Measurements from ENCODE around the gene PCDHB7.
"Not testable (repeated sequence)": the region's sequence is repeated elsewhere in the genome, so short reads cannot be mapped to it uniquely, and the experiment has no call there.

The PCDHB7 gene

DNA sequence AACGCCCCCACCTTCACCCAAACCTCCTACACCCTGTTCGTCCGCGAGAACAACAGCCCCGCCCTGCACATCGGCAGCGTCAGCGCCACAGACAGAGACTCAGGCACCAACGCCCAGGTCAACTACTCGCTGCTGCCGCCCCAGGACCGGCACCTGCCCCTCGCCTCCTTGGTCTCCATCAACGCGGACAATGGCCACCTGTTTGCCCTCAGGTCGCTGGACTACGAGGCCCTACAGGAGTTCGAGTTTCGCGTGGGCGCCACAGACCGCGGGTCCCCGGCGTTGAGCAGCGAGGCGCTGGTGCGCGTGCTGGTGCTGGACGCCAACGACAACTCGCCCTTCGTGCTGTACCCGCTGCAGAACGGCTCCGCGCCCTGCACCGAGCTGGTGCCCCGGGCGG is 52.4 kb downstream of the PCDHB7 start:
- DNase-seq (ENCODE audit: low spot score) = not testable (repeated sequence)

DNA sequence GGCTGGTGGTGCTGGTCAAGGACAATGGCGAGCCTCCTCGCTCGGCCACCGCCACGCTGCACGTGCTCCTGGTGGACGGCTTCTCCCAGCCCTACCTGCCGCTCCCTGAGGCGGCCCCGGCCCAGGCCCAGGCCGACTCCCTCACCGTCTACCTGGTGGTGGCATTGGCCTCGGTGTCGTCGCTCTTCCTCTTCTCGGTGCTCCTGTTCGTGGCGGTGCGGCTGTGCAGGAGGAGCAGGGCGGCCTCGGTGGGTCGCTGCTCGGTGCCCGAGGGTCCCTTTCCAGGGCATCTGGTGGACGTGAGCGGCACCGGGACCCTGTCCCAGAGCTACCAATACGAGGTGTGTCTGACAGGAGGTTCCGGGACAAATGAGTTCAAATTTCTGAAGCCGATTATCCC is 53.0 kb downstream of the PCDHB7 start:
- DNase-seq (ENCODE audit: low spot score) = not testable (repeated sequence)
